NCI-H1930 (cell line): ENCODE data around the gene LRRD1.
"Not testable (repeated sequence)": the region's sequence is repeated elsewhere in the genome, so short reads cannot be mapped to it uniquely, and the experiment has no call there.

Source experiments
- DNase-seq, 2 experiments: peaks; one replicate each; lab custom pipeline; 2025; lab: John Stamatoyannopoulos, UW

LRRD1 gene

GRCh38 chr7:92178928-92179924 is at the start of gene LRRD1:
Gene LRRD1 (minus strand): TSS chr7:92179142. CDS start chr7:92165202, 13,940 bp downstream.
- DNase-seq: no peak

GRCh38 chr7:92228742-92229141 is 49.8 kb upstream of the LRRD1 start:
- no peak for DNase-seq

GRCh38 chr7:92228100-92228499 is 49.2 kb upstream of the LRRD1 start:
- DNase-seq: no peak

GRCh38 chr7:92226981-92227380 is 48.0 kb upstream of the LRRD1 start:
- no peak for DNase-seq

GRCh38 chr7:92221766-92222165 is 42.8 kb upstream of the LRRD1 start:
- DNase-seq: no peak

GRCh38 chr7:92206672-92207071 is 27.7 kb upstream of the LRRD1 start:
- no peak for DNase-seq

- DNase-seq: no peak
Measured at GRCh38 chr7:92205987-92206386, 27.0 kb upstream of the LRRD1 start.

- DNase-seq: no peak
Measured at GRCh38 chr7:92200791-92201190, 21.8 kb upstream of the LRRD1 start.

- DNase-seq: no peak
Measured at GRCh38 chr7:92192326-92192725, 13.4 kb upstream of the LRRD1 start.

- not testable (repeated sequence) for DNase-seq
Measured at GRCh38 chr7:92189246-92189645, 10.3 kb upstream of the LRRD1 start.

GRCh38 chr7:92184294-92184693 is 5.4 kb upstream of the LRRD1 start:
- DNase-seq: not testable (repeated sequence)

GRCh38 chr7:92177362-92177761 is 1.6 kb downstream of the LRRD1 start:
- DNase-seq: no peak

GRCh38 chr7:92169529-92169928 is 9.4 kb downstream of the LRRD1 start:
- not testable (repeated sequence) for DNase-seq

GRCh38 chr7:92161271-92161670 is 17.7 kb downstream of the LRRD1 start:
- DNase-seq: no peak

GRCh38 chr7:92158660-92159575 is 20.0 kb downstream of the LRRD1 start:
- no peak for DNase-seq

GRCh38 chr7:92156990-92157389 is 22.0 kb downstream of the LRRD1 start:
- no peak for DNase-seq

GRCh38 chr7:92155108-92155739 is 23.7 kb downstream of the LRRD1 start:
- DNase-seq: no peak

- DNase-seq: no peak
Measured at GRCh38 chr7:92150450-92151017, 28.4 kb downstream of the LRRD1 start.

GRCh38 chr7:92149736-92150239 is 29.2 kb downstream of the LRRD1 start:
- DNase-seq: no peak

GRCh38 chr7:92143192-92143880 is 35.6 kb downstream of the LRRD1 start:
- DNase-seq: not testable (repeated sequence)

GRCh38 chr7:92142791-92143190 is 36.2 kb downstream of the LRRD1 start:
- not testable (repeated sequence) for DNase-seq
